Stimulated activated CD8-positive, alpha-beta memory T cell treated with anti-CD3 and anti-CD28 coated beads, Interleukin-7, amount 100 ng/mL, for 1 hour (primary cell): ENCODE results near the gene TPSG1.
"Not testable (repeated sequence)": the region's sequence is repeated elsewhere in the genome, so short reads cannot be mapped to it uniquely, and the experiment has no call there.

Source experiments
- DNase-seq, 2 donors: peaks; one replicate each; pipeline ENCODE4 v3.0.0-alpha.2; 2020; ENCODE audit warnings: low read depth in 2 of 2

The TPSG1 gene

GRCh38 chr16:1225051-1225451 is at the start of gene TPSG1:
Gene TPSG1, minus strand, starts transcription at chr16:1225268. Its CDS starts 16 bp downstream, at chr16:1225252.
- no peak for DNase-seq

- DNase-seq: no peak
Observed at GRCh38 chr16:1274767-1275166, 49.7 kb upstream of the TPSG1 start.

GRCh38 chr16:1273816-1274215 is 48.7 kb upstream of the TPSG1 start:
- no peak for DNase-seq

- DNase-seq: no peak
Observed at GRCh38 chr16:1272453-1273198, 47.6 kb upstream of the TPSG1 start.

- DNase-seq: not testable (repeated sequence)
Observed at GRCh38 chr16:1271724-1272413, 46.8 kb upstream of the TPSG1 start.

- DNase-seq: no peak
Observed at GRCh38 chr16:1271380-1271723, 46.3 kb upstream of the TPSG1 start.

- not testable (repeated sequence) for DNase-seq
Observed at GRCh38 chr16:1269418-1269817, 44.4 kb upstream of the TPSG1 start.

- DNase-seq: no peak
Observed at GRCh38 chr16:1265826-1266225, 40.8 kb upstream of the TPSG1 start.

- DNase-seq: no peak
Observed at GRCh38 chr16:1265090-1265630, 40.1 kb upstream of the TPSG1 start.

GRCh38 chr16:1264345-1265089 is 39.4 kb upstream of the TPSG1 start:
- DNase-seq: no peak

GRCh38 chr16:1263591-1264344 is 38.7 kb upstream of the TPSG1 start:
- DNase-seq: no peak

- DNase-seq: no peak
Observed at GRCh38 chr16:1262846-1263221, 37.8 kb upstream of the TPSG1 start.

GRCh38 chr16:1262210-1262845 is 37.3 kb upstream of the TPSG1 start:
- DNase-seq: no peak

GRCh38 chr16:1261131-1261892 is 36.2 kb upstream of the TPSG1 start:
- DNase-seq: no peak

GRCh38 chr16:1260101-1260680 is 35.1 kb upstream of the TPSG1 start:
- no peak for DNase-seq

- no peak for DNase-seq
Observed at GRCh38 chr16:1259760-1260068, 34.6 kb upstream of the TPSG1 start.

GRCh38 chr16:1258906-1259759 is 34.1 kb upstream of the TPSG1 start:
- DNase-seq: no peak

- DNase-seq: no peak
Observed at GRCh38 chr16:1258225-1258600, 33.1 kb upstream of the TPSG1 start.

- DNase-seq: no peak
Observed at GRCh38 chr16:1257561-1258224, 32.6 kb upstream of the TPSG1 start.
